D721Med (cell line): Measurements from ENCODE around the gene KCNIP4.

Experiments used
- DNase-seq: peaks from one replicate; pipeline ENCODE4 v3.0.0; 2011; ENCODE audit warnings: low spot score; ENCODE audit not compliant: insufficient read length
- FAIRE-seq: peaks from 2 replicates; lab custom pipeline; 2011; peaks lifted over from hg19 to GRCh38; lab: Jason Lieb, UNC
- TF ChIP-seq, protein P1 (sequence below): IDR thresholded peaks from 2 replicates; pipeline ENCODE4 v1.5.1; 2012; ENCODE audit warnings: mild to moderate bottlenecking, control low read depth; ENCODE audit not compliant: insufficient read depth; ENCODE audit errors: missing control alignments

The KCNIP4 gene

DNA sequence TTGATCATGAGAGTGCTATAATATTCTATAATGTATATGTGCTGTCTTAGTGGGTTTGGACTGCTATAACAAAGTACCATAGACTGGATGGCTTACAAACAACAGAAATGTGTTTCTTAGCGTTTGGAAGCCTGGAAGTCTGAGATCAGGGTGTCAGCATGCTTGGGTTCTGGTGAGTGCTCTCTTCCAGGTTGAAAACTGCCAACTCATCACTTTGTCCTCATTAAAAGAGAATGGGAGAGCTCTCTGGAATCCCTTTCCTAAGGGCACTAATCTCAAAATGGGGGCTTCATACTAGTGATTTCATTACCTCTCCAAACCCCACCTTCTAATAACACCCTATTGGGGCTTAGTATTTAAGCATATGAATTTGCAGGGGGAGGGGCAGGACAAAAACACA, 33.5 kb upstream of the KCNIP4 start:
- TF ChIP-seq, protein P1, sequence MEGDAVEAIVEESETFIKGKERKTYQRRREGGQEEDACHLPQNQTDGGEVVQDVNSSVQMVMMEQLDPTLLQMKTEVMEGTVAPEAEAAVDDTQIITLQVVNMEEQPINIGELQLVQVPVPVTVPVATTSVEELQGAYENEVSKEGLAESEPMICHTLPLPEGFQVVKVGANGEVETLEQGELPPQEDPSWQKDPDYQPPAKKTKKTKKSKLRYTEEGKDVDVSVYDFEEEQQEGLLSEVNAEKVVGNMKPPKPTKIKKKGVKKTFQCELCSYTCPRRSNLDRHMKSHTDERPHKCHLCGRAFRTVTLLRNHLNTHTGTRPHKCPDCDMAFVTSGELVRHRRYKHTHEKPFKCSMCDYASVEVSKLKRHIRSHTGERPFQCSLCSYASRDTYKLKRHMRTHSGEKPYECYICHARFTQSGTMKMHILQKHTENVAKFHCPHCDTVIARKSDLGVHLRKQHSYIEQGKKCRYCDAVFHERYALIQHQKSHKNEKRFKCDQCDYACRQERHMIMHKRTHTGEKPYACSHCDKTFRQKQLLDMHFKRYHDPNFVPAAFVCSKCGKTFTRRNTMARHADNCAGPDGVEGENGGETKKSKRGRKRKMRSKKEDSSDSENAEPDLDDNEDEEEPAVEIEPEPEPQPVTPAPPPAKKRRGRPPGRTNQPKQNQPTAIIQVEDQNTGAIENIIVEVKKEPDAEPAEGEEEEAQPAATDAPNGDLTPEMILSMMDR = no peak
- FAIRE-seq = no peak
- no peak for DNase-seq

DNA sequence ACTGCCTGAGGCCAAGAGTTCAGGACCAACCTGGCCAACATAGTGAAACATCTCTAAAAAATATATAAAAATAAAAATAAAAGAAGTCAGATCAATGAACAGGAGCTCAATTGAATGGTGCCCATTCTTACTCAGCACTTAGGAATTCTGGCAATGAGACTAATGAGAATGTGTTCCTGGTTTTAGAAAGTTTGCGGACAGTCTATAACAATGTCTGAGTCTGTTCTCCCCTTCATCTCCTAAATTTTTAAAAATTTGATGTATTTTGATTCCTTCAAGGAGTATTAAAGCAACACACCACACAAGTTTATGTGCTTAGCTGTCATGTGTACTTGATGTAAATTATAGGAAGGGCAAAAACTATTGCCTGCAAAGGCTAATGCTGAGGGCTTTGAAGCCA, 30.6 kb upstream of the KCNIP4 start:
- DNase-seq (no peak), FAIRE-seq (no peak)
- TF ChIP-seq, protein P1 = no peak

DNA sequence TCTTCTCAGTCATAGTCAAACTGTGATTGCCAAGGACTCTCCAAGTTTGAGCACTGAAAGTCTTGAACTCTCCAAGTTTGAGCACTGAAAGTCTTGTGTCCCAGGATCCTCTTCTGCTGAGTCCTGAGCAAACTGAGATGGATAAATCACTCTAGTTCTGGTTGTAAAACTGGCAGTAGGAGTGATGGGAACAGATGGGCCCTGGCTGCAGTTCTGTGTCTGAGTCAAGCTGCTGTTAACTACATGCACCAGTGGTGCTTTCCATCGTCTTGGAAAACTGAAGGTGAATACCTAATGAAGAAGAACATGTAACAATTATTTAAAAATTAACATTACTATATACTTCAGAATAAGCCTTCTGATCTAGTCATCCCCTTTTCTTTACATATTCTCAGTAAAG, 27.6 kb upstream of the KCNIP4 start:
- FAIRE-seq (no peak), DNase-seq (no peak)
- TF ChIP-seq, protein P1 = no peak

DNA sequence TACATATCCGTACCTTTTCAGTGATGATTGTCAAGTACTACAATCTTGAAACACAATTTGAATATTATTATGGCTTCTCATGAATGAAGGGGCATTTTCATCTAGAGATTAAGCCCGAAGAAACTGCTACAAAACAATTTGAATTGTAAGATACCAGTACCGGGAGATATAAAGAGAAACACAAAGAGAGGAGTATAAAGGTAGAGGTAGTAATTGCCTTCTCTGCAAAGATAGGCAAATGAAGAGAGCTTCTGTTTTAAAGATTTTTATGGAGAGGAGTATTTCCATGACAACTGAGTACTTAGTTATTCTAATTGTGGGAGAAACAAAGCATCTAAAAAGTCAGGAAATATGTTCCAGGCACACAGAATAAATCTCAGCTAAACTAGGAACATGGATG, 25.3 kb upstream of the KCNIP4 start:
- TF ChIP-seq, protein P1 = no peak
- FAIRE-seq (no peak), DNase-seq (no peak)

DNA sequence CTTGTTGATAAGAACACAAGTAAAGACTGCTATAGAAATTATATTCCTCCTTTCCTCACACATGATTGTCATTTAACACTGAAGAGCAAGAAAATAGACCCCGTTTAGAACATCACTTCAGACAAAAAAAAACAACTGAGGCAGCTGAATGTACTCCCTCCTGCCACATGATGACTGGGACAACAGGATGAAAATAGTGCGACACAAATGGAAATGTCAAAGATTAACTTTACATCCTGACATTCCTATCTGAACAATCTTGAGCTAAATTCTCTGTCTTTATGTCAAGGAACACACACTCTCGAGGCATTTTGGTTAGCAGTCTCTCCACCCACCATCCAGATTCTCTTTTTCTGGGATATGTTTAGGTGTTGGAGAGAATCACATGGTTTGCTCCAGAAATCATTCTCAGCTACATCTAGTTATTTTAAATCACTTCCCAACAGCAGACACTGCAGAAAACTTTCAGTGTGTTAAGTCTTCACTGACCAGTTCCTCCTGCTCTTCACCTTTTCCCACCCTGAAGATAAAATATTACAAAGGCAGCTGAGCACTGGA, 16.3 kb upstream of the KCNIP4 start:
- FAIRE-seq (no peak), DNase-seq (no peak)
- TF ChIP-seq, protein P1 = no peak

DNA sequence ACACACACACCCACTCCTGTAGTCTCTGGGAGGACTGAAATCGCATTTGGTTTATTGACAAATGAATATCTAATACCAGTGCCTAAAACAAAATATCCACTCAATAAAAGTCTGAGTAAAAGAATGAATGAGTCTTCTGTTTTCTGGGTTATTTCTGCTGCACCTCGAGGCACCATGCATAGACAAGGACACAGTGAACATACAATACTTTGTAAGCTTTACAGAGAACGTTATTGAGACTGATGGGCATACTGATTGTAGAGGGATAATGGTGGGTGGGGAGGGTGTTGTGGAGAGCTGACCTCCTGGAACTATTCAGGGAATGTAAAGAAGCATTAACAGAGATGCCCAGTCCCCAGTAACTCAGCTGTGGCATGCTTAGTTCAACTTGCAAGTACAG, 14.1 kb upstream of the KCNIP4 start:
- FAIRE-seq (no peak), DNase-seq (no peak)
- TF ChIP-seq, protein P1 = no peak

DNA sequence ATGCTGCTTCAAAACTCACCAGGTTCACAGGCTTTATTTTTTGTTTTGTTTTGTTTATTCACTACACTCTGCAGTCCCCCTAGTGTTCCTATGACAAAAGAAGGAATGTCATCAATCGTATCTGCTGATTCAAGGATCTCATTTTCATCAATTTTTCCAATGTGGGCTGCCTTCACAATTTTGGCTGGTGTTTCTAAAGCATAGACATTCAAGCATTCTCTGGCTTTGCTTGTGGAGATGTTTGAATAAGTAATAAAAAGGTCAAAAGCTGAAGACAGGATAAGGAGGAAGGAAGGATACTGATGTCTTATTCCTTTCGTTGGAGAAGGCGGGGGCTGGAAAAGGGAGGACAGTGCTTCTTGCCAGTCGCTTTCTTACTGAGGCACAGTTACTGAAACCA, 12.2 kb upstream of the KCNIP4 start:
- no peak for FAIRE-seq
- TF ChIP-seq, protein P1 = no peak
- DNase-seq = no peak
